Stimulated activated CD4-positive, alpha-beta T cell treated with anti-CD3 and anti-CD28 coated beads, Interleukin-1b, Interleukin-23, amount 100 ng/mL, for 1 hour (primary cell): ENCODE data around the gene FRMD4A.
"Not testable (repeated sequence)": the region's sequence is repeated elsewhere in the genome, so short reads cannot be mapped to it uniquely, and the experiment has no call there.

Source experiments
- DNase-seq, 2 donors: peaks; one replicate each; pipeline ENCODE4 v3.0.0-alpha.2; 2020; ENCODE audit warnings: low read depth in 2 of 2

FRMD4A gene

GRCh38 chr10:14240253-14241189 lies 90.2 kb downstream of the FRMD4A start:
- no peak for DNase-seq

GRCh38 chr10:14238659-14239058 lies 92.1 kb downstream of the FRMD4A start:
- not testable (repeated sequence) for DNase-seq

GRCh38 chr10:14236341-14236740 lies 94.4 kb downstream of the FRMD4A start:
- DNase-seq: no peak

DNA sequence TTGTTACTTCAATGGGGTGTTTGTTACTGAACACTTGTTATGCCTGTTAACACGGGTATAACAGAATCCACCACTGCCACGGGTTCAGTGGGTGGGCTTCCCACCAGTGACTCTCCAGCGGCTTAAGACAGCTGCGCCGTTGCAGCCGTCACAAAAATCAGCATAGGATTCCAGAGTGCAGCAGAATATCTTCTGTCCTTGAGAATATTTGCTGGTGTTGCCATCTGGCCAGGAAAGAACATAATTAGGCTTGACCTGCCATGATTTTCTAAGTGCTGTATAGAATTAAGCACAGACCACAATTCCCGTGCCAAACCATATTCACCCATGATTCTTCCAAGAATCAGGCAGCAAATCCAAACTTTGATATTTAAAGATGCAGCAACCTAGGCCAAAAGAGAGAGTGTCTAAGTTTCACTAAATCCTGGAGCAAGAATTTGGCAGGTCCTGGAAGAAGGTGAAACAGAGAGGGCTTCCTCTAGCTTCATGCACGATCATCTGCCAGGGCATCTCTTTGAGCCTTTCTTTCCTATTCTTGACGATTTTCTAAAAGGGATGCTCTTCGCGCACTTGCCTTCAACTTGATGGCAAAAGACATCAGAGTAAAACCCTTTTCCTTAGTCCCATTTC lies 95.0 kb downstream of the FRMD4A start:
- DNase-seq: no peak

DNA sequence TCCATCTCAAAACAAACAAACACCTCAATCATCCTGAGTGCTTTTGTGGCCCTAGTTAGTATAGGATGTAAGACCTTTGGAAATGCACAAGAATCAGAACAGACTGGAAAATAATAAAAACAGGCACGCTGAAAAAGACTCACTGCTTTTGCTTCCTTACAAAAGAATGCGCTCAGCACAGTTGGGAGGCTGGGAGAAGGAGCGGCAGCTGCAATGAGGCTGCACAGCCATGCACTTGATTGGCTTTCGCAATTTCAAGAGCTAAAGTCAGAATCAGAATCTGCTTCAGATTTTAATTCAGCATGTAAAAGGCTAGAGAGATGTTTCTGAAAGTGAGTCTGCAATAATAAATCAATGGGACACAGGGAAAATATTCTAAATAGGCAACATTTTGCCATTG lies 97.2 kb downstream of the FRMD4A start:
- no peak for DNase-seq

- DNase-seq: not testable (repeated sequence)
These were observed 101.9 kb downstream of the FRMD4A start for GRCh38 chr10:14228798-14229197.

- no peak for DNase-seq
These were observed 105.3 kb downstream of the FRMD4A start for GRCh38 chr10:14225379-14225778.

GRCh38 chr10:14220026-14220425 lies 110.7 kb downstream of the FRMD4A start:
- DNase-seq: no peak

- DNase-seq: no peak
These were observed 111.3 kb downstream of the FRMD4A start for GRCh38 chr10:14219411-14219810.

DNA sequence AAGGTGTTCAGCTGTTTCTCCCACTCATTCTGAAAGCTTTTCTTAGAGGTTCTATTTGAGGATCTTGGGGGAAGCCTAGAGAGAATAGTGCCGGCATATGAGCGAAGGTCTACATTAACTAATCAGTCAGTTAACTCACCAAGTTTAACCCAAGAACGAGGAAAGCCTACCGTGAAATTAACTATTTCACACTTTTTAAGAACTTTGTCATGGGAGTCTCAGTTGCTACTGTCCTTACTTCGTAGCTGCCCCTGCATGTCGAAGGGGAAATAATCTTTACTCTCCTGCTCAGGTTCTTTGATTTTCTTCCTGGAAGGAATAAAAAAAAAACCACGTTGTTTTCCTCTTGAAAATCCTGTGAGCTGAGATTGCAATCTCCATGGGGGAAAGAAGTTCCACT lies 115.1 kb downstream of the FRMD4A start:
- DNase-seq: no peak

GRCh38 chr10:14213703-14214102 lies 117.0 kb downstream of the FRMD4A start:
- DNase-seq: not testable (repeated sequence)

GRCh38 chr10:14211610-14212009 lies 119.1 kb downstream of the FRMD4A start:
- no peak for DNase-seq

DNA sequence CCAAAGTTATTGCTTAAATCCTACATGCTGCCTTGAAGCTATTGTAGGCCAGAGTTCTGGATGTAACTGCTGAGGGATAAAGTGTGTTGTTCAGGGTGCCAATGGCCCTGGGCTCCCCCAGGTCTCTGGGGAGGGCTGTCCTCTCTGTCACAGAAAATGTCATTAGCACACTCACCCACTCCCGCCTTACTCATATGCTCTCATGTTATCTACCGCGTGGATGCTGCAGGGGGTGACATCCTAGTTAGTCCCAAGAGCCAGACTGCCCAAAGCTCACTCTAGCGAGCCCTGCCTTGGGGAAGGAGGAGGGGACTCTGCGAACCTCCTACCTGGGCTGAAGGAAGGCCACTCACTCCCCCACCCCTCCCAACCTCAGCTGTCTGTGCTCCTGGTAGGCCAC lies 122.5 kb downstream of the FRMD4A start:
- no peak for DNase-seq

GRCh38 chr10:14205233-14205632 lies 125.5 kb downstream of the FRMD4A start:
- DNase-seq: no peak

DNA sequence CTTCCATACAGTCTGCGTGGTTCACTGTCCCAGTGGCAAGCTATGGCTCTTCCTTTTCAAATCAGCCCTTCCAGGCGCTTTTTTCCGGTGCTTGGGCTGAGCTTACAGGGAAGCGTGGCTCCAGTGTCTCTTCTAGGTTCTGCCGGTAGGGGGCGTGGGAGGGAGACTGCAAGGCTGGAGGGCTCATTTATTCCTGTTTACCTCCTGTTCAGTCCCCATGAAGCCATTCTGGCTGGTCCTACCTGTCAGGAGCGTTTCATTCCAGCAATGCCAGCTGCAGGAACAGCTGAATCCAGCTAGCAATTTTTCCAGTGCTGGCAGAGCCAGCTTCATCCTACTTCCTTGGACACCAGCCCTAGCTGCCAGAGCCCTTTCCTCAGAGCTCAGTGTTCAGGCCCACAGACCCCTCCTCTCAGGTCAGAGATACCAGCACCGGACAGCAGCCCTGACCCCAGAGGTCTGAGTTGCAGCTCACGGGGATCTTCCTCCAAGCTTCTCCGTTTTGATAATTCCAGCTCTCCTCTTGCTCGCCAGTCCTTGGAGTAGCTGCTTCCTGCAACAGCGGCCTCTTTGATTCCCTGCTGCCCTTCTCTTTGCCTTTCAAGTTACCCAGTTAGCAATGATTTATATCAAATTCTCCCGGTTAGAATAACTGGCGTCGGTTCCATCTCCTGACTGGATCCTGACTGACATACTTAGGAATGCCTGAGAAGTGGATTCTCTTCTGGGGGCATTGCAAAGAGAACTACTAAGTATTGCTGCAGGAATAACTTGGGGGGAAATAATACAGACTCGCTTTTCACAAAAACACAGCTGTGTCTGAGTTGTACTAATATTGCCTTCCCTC lies 129.8 kb downstream of the FRMD4A start:
- DNase-seq: no peak

DNA sequence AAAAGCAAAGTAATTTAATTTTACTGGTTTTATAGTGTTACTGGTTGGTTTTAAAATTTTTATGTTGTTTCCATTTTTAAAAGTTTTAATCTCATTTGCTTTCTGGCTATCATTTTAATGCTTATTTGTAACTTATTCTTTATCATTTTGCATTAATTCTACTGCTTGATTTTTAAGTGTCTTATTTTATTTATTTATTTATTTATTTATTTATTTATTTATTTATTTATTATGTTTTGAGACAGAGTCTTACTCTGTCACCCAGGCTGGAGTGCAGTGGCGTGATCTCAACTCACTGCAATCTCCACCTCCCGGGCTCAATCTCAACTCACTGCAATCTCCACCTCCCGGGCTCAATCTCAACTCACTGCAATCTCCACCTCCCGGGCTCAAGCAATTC lies 131.6 kb downstream of the FRMD4A start:
- DNase-seq: not testable (repeated sequence)

- DNase-seq: no peak
These were observed 132.6 kb downstream of the FRMD4A start for GRCh38 chr10:14198078-14198477.

DNA sequence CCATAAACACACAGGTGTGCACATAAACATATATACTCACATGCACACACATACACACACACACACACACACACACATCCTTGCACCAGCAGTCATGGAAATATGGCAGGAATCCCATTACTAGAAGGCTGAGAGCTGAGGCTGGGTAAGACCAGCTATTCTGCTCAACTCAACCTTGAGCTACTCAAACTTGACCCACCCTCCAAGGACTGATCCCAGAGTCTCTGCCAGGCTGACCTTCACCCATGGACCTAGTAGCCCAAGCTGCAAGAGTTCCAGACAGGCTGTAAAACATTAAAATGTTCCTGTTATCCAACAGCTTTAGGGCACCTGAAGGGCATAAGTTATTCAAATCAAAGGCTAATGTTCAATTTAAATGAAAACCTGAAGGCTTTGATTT lies 134.6 kb downstream of the FRMD4A start:
- DNase-seq: no peak

DNA sequence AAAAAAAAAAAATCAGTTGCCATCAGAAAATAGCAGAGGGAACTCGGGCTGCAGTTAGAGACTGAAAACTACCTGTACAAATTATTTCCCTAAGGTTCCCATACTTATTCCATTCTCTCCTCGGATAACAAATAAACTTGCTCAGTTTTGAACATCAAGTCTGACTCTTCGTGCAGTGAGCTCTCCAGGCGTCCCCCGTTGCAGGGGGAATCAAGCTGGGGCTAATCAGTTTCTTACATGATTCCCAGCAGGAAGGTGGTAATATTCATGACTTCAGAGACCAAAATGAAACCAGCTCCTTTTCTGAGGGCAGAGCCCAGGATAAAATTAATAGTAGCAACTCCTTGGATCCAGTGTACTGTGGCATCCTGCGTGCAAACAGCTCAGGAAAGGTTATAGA lies 135.3 kb downstream of the FRMD4A start:
- no peak for DNase-seq

DNA sequence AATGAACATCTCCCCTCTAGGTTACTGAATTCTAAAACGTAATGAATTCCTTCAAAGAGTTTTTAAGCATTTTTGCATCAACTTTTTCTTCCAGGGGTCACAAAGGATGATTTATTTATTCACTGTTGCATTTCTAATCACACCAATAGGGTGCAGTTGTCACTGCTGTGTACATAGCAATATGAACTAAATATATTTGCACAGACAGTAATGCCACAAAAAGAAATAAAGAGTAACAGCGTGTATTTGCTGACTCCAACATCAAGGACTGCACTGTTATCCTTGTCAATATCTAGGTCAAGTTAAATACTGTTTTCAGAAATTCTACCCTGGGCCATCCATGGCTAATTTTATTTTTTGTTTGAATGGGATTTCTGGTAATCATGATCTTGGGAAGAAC lies 138.0 kb downstream of the FRMD4A start:
- DNase-seq: no peak

GRCh38 chr10:14191871-14192270 lies 138.9 kb downstream of the FRMD4A start:
- no peak for DNase-seq

DNA sequence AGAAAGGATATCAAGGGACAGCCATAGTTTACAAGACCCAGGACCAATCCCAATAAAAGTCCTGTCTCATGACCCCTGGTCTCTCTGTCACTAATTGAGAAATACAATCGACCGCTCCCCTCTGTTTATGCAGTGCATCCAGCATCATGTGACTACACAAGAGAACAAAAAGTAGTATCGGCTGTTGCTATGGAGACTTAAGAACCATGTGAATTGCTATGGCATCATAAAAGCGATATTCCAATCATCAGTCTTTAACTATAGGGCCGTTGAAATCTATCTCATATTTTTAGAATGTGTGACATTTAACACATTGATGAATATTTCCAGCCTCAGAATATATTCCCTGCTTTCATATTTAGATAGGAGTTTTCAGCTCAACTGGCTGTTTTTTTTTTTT lies 139.3 kb downstream of the FRMD4A start:
- no peak for DNase-seq
